Stimulated activated CD4-positive, alpha-beta T cell treated with anti-CD3 and anti-CD28 coated beads, Interleukin-1b, Interleukin-23, amount 100 ng/mL, for 1 hour (primary cell): ENCODE results near the gene SLC22A2.

ENCODE experiments used
- DNase-seq, 2 donors: peaks; one replicate each; pipeline ENCODE4 v3.0.0-alpha.2; 2020; ENCODE audit warnings: low read depth in 2 of 2

The SLC22A2 gene

GRCh38 chr6:160273750-160274149 lies 15.1 kb upstream of the SLC22A2 start:
- DNase-seq, result no peak

- DNase-seq, result no peak
Observed at GRCh38 chr6:160273196-160273595, 14.6 kb upstream of the SLC22A2 start.

GRCh38 chr6:160272707-160273106 lies 14.1 kb upstream of the SLC22A2 start:
- DNase-seq, result no peak

GRCh38 chr6:160270347-160270746 lies 11.7 kb upstream of the SLC22A2 start:
- DNase-seq, result no peak

- no peak for DNase-seq
Observed at GRCh38 chr6:160269771-160270170, 11.2 kb upstream of the SLC22A2 start.

- no peak for DNase-seq
Observed at GRCh38 chr6:160269023-160269521, 10.5 kb upstream of the SLC22A2 start.

- no peak for DNase-seq
Observed at GRCh38 chr6:160267102-160267501, 8.5 kb upstream of the SLC22A2 start.

GRCh38 chr6:160265869-160266476 lies 7.4 kb upstream of the SLC22A2 start:
- no peak for DNase-seq

- DNase-seq, result no peak
Observed at GRCh38 chr6:160264061-160264612, 5.5 kb upstream of the SLC22A2 start.

GRCh38 chr6:160263196-160263939 lies 4.7 kb upstream of the SLC22A2 start:
- no peak for DNase-seq

GRCh38 chr6:160261991-160262680 lies 3.5 kb upstream of the SLC22A2 start:
- DNase-seq, result no peak

GRCh38 chr6:160260803-160261450 lies 2.3 kb upstream of the SLC22A2 start:
- DNase-seq, result no peak

- no peak for DNase-seq
Observed at GRCh38 chr6:160260367-160260766, 1.7 kb upstream of the SLC22A2 start.

GRCh38 chr6:160259598-160259997 lies 977 bp upstream of the SLC22A2 start:
- no peak for DNase-seq

- DNase-seq, result no peak
Observed at GRCh38 chr6:160259143-160259425, 463 bp upstream of the SLC22A2 start.

GRCh38 chr6:160256445-160256844 lies 2.2 kb downstream of the SLC22A2 start:
- DNase-seq, result no peak

GRCh38 chr6:160254467-160255312 lies 3.9 kb downstream of the SLC22A2 start:
- DNase-seq, result no peak

- no peak for DNase-seq
Observed at GRCh38 chr6:160253714-160254113, 4.9 kb downstream of the SLC22A2 start.

- no peak for DNase-seq
Observed at GRCh38 chr6:160253292-160253691, 5.3 kb downstream of the SLC22A2 start.

- no peak for DNase-seq
Observed at GRCh38 chr6:160252073-160252813, 6.4 kb downstream of the SLC22A2 start.

GRCh38 chr6:160249671-160250070 lies 8.9 kb downstream of the SLC22A2 start:
- no peak for DNase-seq
